T-helper 22 cell (primary cell): Measurements from ENCODE around the gene AGPAT3.
"Not testable (repeated sequence)": the region's sequence is repeated elsewhere in the genome, so short reads cannot be mapped to it uniquely, and the experiment has no call there.

ENCODE experiments used
- DNase-seq: peaks from one replicate; pipeline ENCODE4 v3.0.0-alpha.2; 2020; ENCODE audit warnings: low read depth

Gene AGPAT3

GRCh38 chr21:43834146-43834905 is 30.7 kb upstream of the AGPAT3 start:
- DNase-seq = no peak

GRCh38 chr21:43835050-43835449 is 30.0 kb upstream of the AGPAT3 start:
- DNase-seq = no peak

GRCh38 chr21:43835861-43836260 is 29.2 kb upstream of the AGPAT3 start:
- no peak for DNase-seq

- no peak for DNase-seq
Measured at GRCh38 chr21:43836616-43837015, 28.4 kb upstream of the AGPAT3 start.

- no peak for DNase-seq
Measured at GRCh38 chr21:43840259-43840658, 24.8 kb upstream of the AGPAT3 start.

- DNase-seq = no peak
Measured at GRCh38 chr21:43842742-43843141, 22.3 kb upstream of the AGPAT3 start.

- not testable (repeated sequence) for DNase-seq
Measured at GRCh38 chr21:43844906-43845305, 20.1 kb upstream of the AGPAT3 start.

- DNase-seq = no peak
Measured at GRCh38 chr21:43845386-43845785, 19.6 kb upstream of the AGPAT3 start.

GRCh38 chr21:43846430-43846829 is 18.6 kb upstream of the AGPAT3 start:
- DNase-seq = no peak

GRCh38 chr21:43847301-43847700 is 17.7 kb upstream of the AGPAT3 start:
- DNase-seq = no peak

- DNase-seq = no peak
Measured at GRCh38 chr21:43848771-43849170, 16.3 kb upstream of the AGPAT3 start.

GRCh38 chr21:43849532-43850299 is 15.3 kb upstream of the AGPAT3 start:
- DNase-seq = no peak

- no peak for DNase-seq
Measured at GRCh38 chr21:43850728-43851295, 14.2 kb upstream of the AGPAT3 start.

GRCh38 chr21:43851593-43851992 is 13.4 kb upstream of the AGPAT3 start:
- DNase-seq = no peak

GRCh38 chr21:43853851-43854772 is 10.9 kb upstream of the AGPAT3 start:
- no peak for DNase-seq

- DNase-seq = no peak
Measured at GRCh38 chr21:43854773-43855633, 10.0 kb upstream of the AGPAT3 start.

- no peak for DNase-seq
Measured at GRCh38 chr21:43855955-43856354, 9.1 kb upstream of the AGPAT3 start.

- no peak for DNase-seq
Measured at GRCh38 chr21:43858806-43859648, 6.0 kb upstream of the AGPAT3 start.

GRCh38 chr21:43859747-43860214 is 5.2 kb upstream of the AGPAT3 start:
- no peak for DNase-seq

- DNase-seq = no peak
Measured at GRCh38 chr21:43861706-43862105, 3.3 kb upstream of the AGPAT3 start.
